Activated naive CD8-positive, alpha-beta T cell (primary cell): Measurements from ENCODE around the gene SEMA3G.

Experiments used
- H3K27ac Mint-ChIP-seq: one replicate; pipeline ENCODE4 v1.8.0; 2021; ENCODE audit warnings: mixed read lengths
- H3K27me3 Mint-ChIP-seq: one replicate; pipeline ENCODE4 v1.8.0; 2021; ENCODE audit warnings: mixed read lengths
- H3K36me3 Mint-ChIP-seq: one replicate; pipeline ENCODE4 v1.8.0; 2021; ENCODE audit warnings: mixed read lengths
- H3K4me1 Mint-ChIP-seq: one replicate; pipeline ENCODE4 v1.8.0; 2021; ENCODE audit warnings: low read depth, mixed read lengths
- H3K4me3 Mint-ChIP-seq: one replicate; pipeline ENCODE4 v1.8.0; 2021; ENCODE audit warnings: mild to moderate bottlenecking, mixed read lengths
- H3K9me3 Mint-ChIP-seq: one replicate; pipeline ENCODE4 v1.8.0; 2021; ENCODE audit warnings: low read depth, mixed read lengths

SEMA3G gene

GRCh38 chr3:52394751-52395502 lies 50.0 kb downstream of the SEMA3G start:
- no peaks in the 10 kb centered on the region for H3K27me3 Mint-ChIP-seq
- no peaks in the 10 kb centered on the region for H3K9me3 Mint-ChIP-seq
- no peak overlapping the region for H3K4me3 Mint-ChIP-seq
- H3K36me3 Mint-ChIP-seq: peaks cover 5% of the 10 kb centered on the region
- no peak overlapping the region for H3K27ac Mint-ChIP-seq
- no peaks in the 10 kb centered on the region for H3K4me1 Mint-ChIP-seq

- Mint-ChIP-seq H3K27me3 (no peaks in the 10 kb centered on the region), H3K4me3 (no peak overlapping the region), H3K4me1 (no peaks in the 10 kb centered on the region), H3K27ac (no peak overlapping the region), H3K9me3 (no peaks in the 10 kb centered on the region), H3K36me3 (peaks cover 5% of the 10 kb centered on the region)
Measured at GRCh38 chr3:52393959-52394670, 50.8 kb downstream of the SEMA3G start.

DNA sequence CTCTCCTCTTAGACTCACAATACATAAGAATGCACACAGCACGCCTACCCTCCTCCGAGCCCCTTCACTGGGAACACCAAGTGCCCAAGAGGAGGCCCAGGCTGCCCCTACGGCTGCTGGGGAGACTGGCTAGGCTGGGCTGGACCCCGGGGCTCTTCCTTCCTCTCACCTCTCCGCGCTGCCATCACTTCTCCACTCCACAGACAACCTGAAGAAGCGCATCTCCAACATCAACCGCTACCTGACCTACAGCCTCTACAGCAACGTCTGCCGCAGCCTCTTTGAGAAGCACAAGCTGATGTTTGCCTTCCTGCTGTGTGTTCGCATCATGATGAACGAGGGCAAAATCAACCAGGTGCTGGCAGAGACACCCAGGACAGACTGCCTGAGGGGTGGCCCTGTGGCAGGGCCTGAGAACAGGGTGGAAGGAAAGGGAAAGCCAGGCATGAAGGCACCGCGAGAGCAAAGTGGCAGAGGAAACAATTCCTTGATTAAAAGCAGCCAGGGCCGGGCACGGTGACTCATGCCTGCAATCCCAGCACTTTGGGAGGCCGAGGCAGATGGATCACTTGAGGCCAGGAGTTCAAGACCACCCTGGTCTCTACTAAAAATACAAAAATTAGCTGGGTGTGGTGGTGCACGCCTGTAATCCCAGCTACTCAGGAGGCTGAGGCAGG lies 51.6 kb downstream of the SEMA3G start:
- H3K9me3 Mint-ChIP-seq: no peaks in the 10 kb centered on the region
- peaks cover 7% of the 10 kb centered on the region for H3K36me3 Mint-ChIP-seq
- no peaks in the 10 kb centered on the region for H3K4me1 Mint-ChIP-seq
- no peak overlapping the region for H3K27ac Mint-ChIP-seq
- no peaks in the 10 kb centered on the region for H3K27me3 Mint-ChIP-seq
- no peak overlapping the region for H3K4me3 Mint-ChIP-seq

DNA sequence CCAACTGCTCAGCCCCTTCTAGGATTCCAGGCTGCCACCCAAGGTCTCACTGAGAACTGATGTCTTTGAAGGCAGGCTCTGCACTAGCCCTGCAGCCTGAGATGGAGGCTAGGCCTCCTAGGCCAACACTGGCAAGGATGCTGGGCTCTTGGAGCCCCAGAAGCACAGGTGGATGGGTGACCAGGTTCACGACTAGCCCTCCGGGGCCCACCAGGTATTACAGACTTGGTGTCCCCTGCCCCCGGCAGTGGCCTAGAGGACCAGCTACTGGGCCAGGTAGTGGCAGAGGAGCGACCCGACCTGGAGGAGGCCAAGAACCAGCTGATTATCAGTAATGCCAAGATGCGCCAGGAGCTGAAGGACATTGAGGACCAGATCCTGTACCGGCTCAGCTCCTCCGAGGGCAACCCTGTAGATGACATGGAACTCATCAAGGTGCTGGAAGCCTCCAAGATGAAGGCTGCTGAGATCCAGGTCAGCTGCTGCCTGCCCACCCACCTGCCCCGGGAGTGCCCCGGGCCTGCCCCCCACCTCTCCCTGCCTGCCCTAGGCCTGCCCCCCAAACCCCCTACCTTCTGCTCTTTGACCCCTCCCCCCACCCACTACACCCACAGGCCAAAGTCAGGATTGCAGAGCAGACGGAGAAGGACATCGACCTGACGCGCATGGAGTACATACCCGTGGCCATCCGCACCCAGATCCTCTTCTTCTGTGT lies 52.5 kb downstream of the SEMA3G start:
- Mint-ChIP-seq H3K27ac (no peak overlapping the region), H3K9me3 (no peaks in the 10 kb centered on the region), H3K36me3 (peaks cover 7% of the 10 kb centered on the region), H3K4me1 (no peaks in the 10 kb centered on the region), H3K4me3 (no peak overlapping the region), H3K27me3 (no peaks in the 10 kb centered on the region)

DNA sequence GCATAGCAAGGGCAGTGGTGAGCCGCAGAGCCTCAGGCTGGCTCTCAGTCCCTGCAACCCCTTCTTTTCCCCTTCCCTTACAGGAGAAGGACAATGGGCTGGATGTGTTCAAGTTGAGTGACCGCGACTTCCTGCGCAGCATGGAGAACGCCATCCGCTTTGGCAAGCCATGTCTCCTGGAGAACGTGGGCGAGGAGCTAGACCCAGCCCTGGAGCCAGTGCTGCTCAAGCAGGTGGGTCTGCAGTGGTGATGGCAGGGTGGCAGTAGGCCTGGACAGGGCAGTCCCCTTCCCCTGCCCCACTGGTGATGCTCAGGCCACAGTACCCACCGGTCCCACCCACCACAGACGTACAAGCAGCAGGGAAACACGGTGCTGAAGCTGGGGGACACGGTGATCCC lies 53.8 kb downstream of the SEMA3G start:
- H3K36me3 Mint-ChIP-seq: peaks cover 7% of the 10 kb centered on the region
- no peaks in the 10 kb centered on the region for H3K9me3 Mint-ChIP-seq
- H3K27me3 Mint-ChIP-seq: no peaks in the 10 kb centered on the region
- H3K4me3 Mint-ChIP-seq: no peak overlapping the region
- no peaks in the 10 kb centered on the region for H3K4me1 Mint-ChIP-seq
- no peak overlapping the region for H3K27ac Mint-ChIP-seq

GRCh38 chr3:52388933-52389332 lies 56.0 kb downstream of the SEMA3G start:
- Mint-ChIP-seq H3K4me3 (no peak overlapping the region), H3K9me3 (no peaks in the 10 kb centered on the region), H3K27ac (no peak overlapping the region), H3K27me3 (no peaks in the 10 kb centered on the region), H3K4me1 (no peaks in the 10 kb centered on the region), H3K36me3 (peaks cover 7% of the 10 kb centered on the region)

DNA sequence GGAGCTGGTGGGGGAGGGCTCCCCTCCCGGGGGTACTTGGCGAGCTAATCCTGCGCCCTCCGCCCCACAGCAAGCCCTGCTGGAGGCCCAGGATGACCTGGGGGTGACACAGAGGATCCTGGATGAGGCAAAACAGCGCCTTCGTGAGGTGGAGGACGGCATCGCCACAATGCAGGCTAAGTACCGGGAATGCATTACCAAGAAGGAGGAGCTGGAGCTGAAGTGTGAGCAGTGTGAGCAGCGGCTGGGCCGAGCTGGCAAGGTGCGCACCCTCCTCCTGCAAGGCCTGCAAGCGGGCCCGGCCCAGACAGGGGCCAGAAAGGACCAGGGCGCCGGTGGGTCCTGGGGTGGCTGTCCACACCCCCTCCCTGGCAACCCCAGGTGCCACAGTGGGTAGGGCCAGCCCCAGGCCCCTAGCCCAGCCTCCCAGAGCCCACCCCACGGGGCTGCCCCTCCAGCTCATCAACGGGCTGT lies 56.5 kb downstream of the SEMA3G start:
- Mint-ChIP-seq H3K9me3 (no peaks in the 10 kb centered on the region), H3K27me3 (no peaks in the 10 kb centered on the region), H3K27ac (no peak overlapping the region), H3K36me3 (peaks cover 7% of the 10 kb centered on the region), H3K4me3 (no peak overlapping the region), H3K4me1 (no peaks in the 10 kb centered on the region)

DNA sequence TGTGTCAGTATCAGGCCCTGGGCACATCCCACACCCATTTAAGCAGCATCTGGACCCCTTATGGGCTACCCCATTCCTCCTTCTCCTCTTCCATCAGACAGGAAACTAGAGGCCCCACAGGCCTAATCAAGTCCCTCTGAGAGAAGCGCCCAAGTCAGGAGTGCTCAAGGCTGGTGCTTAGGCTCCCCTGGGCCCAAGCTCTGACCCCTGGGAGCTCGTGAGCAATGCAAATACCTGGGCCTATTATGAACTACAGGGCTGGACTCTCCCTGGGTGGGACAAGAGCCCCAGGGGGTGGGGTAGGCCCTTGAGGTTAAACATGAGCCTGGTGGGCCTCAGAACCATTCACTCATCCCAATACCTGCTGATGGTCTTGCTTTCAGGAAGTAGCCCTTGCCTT lies 57.4 kb downstream of the SEMA3G start:
- Mint-ChIP-seq H3K27ac (no peak overlapping the region), H3K4me1 (no peaks in the 10 kb centered on the region), H3K4me3 (no peak overlapping the region), H3K27me3 (no peaks in the 10 kb centered on the region), H3K36me3 (peaks cover 2% of the 10 kb centered on the region), H3K9me3 (no peaks in the 10 kb centered on the region)

- peaks cover 2% of the 10 kb centered on the region for H3K36me3 Mint-ChIP-seq
- H3K27ac Mint-ChIP-seq: no peak overlapping the region
- H3K9me3 Mint-ChIP-seq: no peaks in the 10 kb centered on the region
- no peak overlapping the region for H3K4me3 Mint-ChIP-seq
- H3K4me1 Mint-ChIP-seq: no peaks in the 10 kb centered on the region
- H3K27me3 Mint-ChIP-seq: no peaks in the 10 kb centered on the region
Measured at GRCh38 chr3:52385157-52385556, 59.7 kb downstream of the SEMA3G start.

DNA sequence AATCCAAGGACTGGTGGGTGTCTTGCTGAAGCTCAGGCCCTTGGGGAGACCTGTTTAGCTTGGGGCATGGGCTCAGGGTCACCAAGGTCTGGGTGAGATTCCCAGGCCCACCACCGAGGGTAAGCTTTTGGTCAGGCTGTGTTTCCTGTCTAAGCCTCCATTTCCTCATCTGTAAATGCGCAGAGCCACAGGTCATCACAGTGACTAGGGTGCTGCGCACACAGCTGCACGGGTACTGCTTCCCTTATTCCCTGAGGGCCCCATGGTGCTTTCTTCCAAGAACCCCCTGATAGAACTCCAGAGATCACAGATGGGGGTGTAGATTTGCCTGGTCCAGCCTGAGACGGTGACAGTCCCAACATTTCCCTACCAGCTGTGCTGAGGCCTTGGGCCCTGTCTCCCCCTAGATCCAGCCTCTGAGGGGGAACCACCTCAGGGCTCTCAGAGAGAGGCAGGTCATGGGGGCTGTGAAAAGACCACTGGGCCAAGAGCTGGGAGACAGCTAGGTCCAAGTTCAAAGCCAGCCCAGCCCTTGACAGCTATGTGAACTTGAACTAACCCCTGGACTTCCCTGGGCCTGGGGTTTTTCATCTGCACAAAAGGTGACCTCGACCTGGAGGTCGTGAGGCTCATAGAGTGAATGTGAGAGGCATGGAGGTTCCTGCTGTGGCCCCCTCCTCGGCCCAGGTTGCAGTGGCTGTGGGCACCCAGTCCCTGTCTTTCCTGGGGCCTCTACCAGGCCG lies 60.7 kb downstream of the SEMA3G start:
- no peak overlapping the region for H3K4me3 Mint-ChIP-seq
- H3K36me3 Mint-ChIP-seq: peaks cover 2% of the 10 kb centered on the region
- H3K27me3 Mint-ChIP-seq: no peaks in the 10 kb centered on the region
- no peaks in the 10 kb centered on the region for H3K9me3 Mint-ChIP-seq
- H3K4me1 Mint-ChIP-seq: no peaks in the 10 kb centered on the region
- H3K27ac Mint-ChIP-seq: no peak overlapping the region

GRCh38 chr3:52383446-52383845 lies 61.5 kb downstream of the SEMA3G start:
- no peak overlapping the region for H3K4me3 Mint-ChIP-seq
- no peaks in the 10 kb centered on the region for H3K4me1 Mint-ChIP-seq
- no peak overlapping the region for H3K27ac Mint-ChIP-seq
- no peaks in the 10 kb centered on the region for H3K9me3 Mint-ChIP-seq
- no peaks in the 10 kb centered on the region for H3K27me3 Mint-ChIP-seq
- no peaks in the 10 kb centered on the region for H3K36me3 Mint-ChIP-seq
